Body of pancreas (tissue), 4 donors: ENCODE results near the gene POLR3C. TPM values are rescaled to one million over a fixed set of nuclear protein-coding genes. Genes with fewer than 3 reads are reported as not detected.

ENCODE experiments used
- ATAC-seq: fragments of 150-250 bp; one replicate; pipeline ENCODE4 v1.9.1; 2016
- DNase-seq, 4 donors: peaks; one replicate each; pipeline ENCODE4 v3.0.0-alpha.2; 2019
- H3K27ac ChIP-seq, 4 donors: fragments of 200-600 bp; sonication (generic); 1 replicate in 3 of 4; 2 replicates in 1 of 4; pipeline versions ENCODE4 v1.5.1 to v1.6.1; 2016 to 2019; ENCODE audit warnings: mild to moderate bottlenecking in 1 of 4, mixed read lengths in 1 of 4, moderate library complexity in 1 of 4
- H3K27me3 ChIP-seq, 2 donors: fragments of 200-600 bp; sonication (generic); one replicate each; pipeline ENCODE4 v1.6.0; 2016; ENCODE audit warnings: mild to moderate bottlenecking in 1 of 2
- H3K36me3 ChIP-seq, 2 donors: fragments of 200-600 bp; sonication (generic); replicated peaks in 1 of 2; 2 replicates each; pipeline ENCODE4 v1.5.1; 2016; ENCODE audit warnings: low read depth in 2 of 2; ENCODE audit not compliant: insufficient read depth in 1 of 2
- H3K4me1 ChIP-seq: fragments of 200-600 bp; sonication (generic); one replicate; pipeline ENCODE4 v1.6.0; 2016
- H3K4me3 ChIP-seq, 2 donors: fragments of 200-600 bp; sonication (generic); 1 replicate in 1 of 2; 2 replicates in 1 of 2; pipeline ENCODE4 v1.5.1; 2016 to 2019
- H3K9me3 ChIP-seq, 3 donors: fragments of 200-600 bp; sonication (generic); 1 replicate in 2 of 3; 2 replicates in 1 of 3; pipeline ENCODE4 v1.5.1; 2016
- POLR2A ChIP-seq, 3 donors: fragments of 450-650 bp; IDR thresholded peaks; one replicate each; pipeline ENCODE4 v1.6.1; 2016; ENCODE audit warnings: antibody characterized with exemption in 3 of 3, mild to moderate bottlenecking in 2 of 3
- WGBS, 2 donors: methylation state at CpG; one replicate each; pipeline ENCODE4 v1.1.5; 2017; 5-methylcytosine and 5-hydroxymethylcytosine counted together
- intact Hi-C: fragments of 100-400 bp; cut with DNase I; formaldehyde crosslinking; loops from one replicate; pipeline ENCODE4 v1.15.1; 2023
- total RNA-seq, 2 donors: library from RNA; depleted of rRNA; stranded (reverse); fragments of >200 nt; gene quantifications; one replicate each; pipeline ENCODE4 v1.1.0, GENCODE V29; 2016
- TF ChIP-seq, protein P1 (sequence below), 7 experiments: fragments of 450-650 bp in 4 of 7; fragments of 200-600 bp in 3 of 7; sonication (generic) in 3 of 7; IDR thresholded peaks; one replicate each; pipeline ENCODE4 v1.5.1; 2016 to 2019; ENCODE audit warnings: antibody characterized with exemption in 7 of 7

The POLR3C gene
- total RNA-seq, 2 donors from 2014 or later = 15.6 to 31.6 TPM

GRCh38 chr1:145837656-145838055 is 13.7 kb downstream of the POLR3C start:
- intact Hi-C loops = no loop called here
- Histone ChIP-seq H3K36me3 (peaks cover 19 to 51% of the 10 kb centered on the region in 2 donors), H3K4me1 (no peaks in the 10 kb centered on the region), H3K27ac (no peak overlapping the region), H3K27me3 (no peaks in the 10 kb centered on the region), H3K9me3 (no peaks in the 10 kb centered on the region), H3K4me3 (no peak overlapping the region)
- ATAC-seq (no peak), DNase-seq (no peak)
- no peak for TF ChIP-seq POLR2A (IDR thresholded peaks at IDR 0.05)
- TF ChIP-seq, protein P1, sequence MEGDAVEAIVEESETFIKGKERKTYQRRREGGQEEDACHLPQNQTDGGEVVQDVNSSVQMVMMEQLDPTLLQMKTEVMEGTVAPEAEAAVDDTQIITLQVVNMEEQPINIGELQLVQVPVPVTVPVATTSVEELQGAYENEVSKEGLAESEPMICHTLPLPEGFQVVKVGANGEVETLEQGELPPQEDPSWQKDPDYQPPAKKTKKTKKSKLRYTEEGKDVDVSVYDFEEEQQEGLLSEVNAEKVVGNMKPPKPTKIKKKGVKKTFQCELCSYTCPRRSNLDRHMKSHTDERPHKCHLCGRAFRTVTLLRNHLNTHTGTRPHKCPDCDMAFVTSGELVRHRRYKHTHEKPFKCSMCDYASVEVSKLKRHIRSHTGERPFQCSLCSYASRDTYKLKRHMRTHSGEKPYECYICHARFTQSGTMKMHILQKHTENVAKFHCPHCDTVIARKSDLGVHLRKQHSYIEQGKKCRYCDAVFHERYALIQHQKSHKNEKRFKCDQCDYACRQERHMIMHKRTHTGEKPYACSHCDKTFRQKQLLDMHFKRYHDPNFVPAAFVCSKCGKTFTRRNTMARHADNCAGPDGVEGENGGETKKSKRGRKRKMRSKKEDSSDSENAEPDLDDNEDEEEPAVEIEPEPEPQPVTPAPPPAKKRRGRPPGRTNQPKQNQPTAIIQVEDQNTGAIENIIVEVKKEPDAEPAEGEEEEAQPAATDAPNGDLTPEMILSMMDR (IDR thresholded peaks at IDR 0.05) = no peak
- WGBS, 2 donors = 87 to 90% methylated on average over 1 of the region's 1 CpG

- H3K36me3 ChIP-seq = peaks cover 8 to 22% of the 10 kb centered on the region in 2 donors
- TF ChIP-seq, protein P1 (IDR thresholded peaks at IDR 0.05) = no peak
- no peak for TF ChIP-seq POLR2A (IDR thresholded peaks at IDR 0.05)
- H3K27ac ChIP-seq = no peak overlapping the region
- DNase-seq (no peak), ATAC-seq (no peak)
- peaks cover 18% of the 10 kb centered on the region for H3K4me1 ChIP-seq
- H3K27me3 ChIP-seq = no peaks in the 10 kb centered on the region
- no peaks in the 10 kb centered on the region for H3K9me3 ChIP-seq
- intact Hi-C loops = no loop called here
- H3K4me3 ChIP-seq = no peak overlapping the region
- WGBS, 2 donors = 90 to 95% methylated on average over 3 of the region's 3 CpGs
Observed at GRCh38 chr1:145843031-145843430, 19.0 kb downstream of the POLR3C start.

DNA sequence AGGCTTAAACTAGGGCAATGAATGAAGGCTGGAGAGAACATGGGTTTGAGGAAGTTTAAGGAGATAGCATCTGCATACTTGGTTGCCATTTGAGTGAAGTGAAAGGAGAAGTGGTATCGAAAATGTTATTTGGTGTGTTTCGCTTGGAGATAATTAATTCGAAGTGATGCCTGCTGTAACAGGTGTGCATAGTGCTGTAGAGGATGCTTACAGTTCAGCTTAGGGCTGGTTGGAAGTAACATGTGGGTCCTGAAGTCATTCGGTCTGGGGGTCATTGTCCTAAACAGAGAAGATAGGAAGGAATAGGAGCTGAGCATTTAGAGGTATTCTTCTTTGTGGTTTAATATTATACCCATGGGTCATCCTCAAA is 21.1 kb downstream of the POLR3C start:
- TF ChIP-seq, protein P1 (IDR thresholded peaks at IDR 0.05) = no peak
- TF ChIP-seq POLR2A (IDR thresholded peaks at IDR 0.05) = no peak
- intact Hi-C loops = no loop called here
- 2 to 13% methylated on average over 4 of the region's 4 CpGs for WGBS, 2 donors
- peaks cover 18% of the 10 kb centered on the region for H3K4me1 ChIP-seq
- peaks cover 0 to 12% of the 10 kb centered on the region in 2 donors for H3K36me3 ChIP-seq
- no peaks in the 10 kb centered on the region for H3K27me3 ChIP-seq
- ATAC-seq (peak; percentile 45), DNase-seq (no peak)
- H3K4me3 ChIP-seq = peak overlapping the region; percentile 28 to 34
- peak overlapping the region in 2 of 4 donors; percentile 62 for H3K27ac ChIP-seq
- H3K9me3 ChIP-seq = no peaks in the 10 kb centered on the region

GRCh38 chr1:145845514-145846161 is 21.6 kb downstream of the POLR3C start, which contains the start of gene NUDT17:
TSS of gene NUDT17 (plus strand) at chr1:145845630. CDS start at chr1:145845641, 11 bp downstream.
- DNase-seq = peak; percentile 80 to 85 (median 82)
- peak in 1 of 3 donors; percentile 42 for TF ChIP-seq POLR2A (IDR thresholded peaks at IDR 0.05)
- TF ChIP-seq, protein P1 (IDR thresholded peaks at IDR 0.05) = peak; percentile 81 to 96 (median 86)
- intact Hi-C loops = no loop called here

More at GRCh38 chr1:145845514-145846161, 21.6 kb downstream of the POLR3C start, which contains the start of gene NUDT17:
- Histone ChIP-seq H3K4me3 (peak within 1 kb of the TSS; percentile 28 to 34), H3K27ac (peak within 1 kb of the TSS; percentile 3 to 62 (median 56)), H3K9me3 (no peaks in the 10 kb centered on the region), H3K4me1 (peaks cover 18% of the 10 kb centered on the region), H3K36me3 (peaks cover 0 to 11% of the 10 kb centered on the region in 2 donors), H3K27me3 (no peaks in the 10 kb centered on the region)
- 0 to 2% methylated on average over 5 to 50 of the region's 50 CpGs for WGBS, 2 donors
- ATAC-seq = peak; percentile 87
